ENCODE measurements around the gene EHD1. TPM values are rescaled to one million over a fixed set of nuclear protein-coding genes. Genes with fewer than 3 reads are reported as not detected.

Gene EHD1
- polyA plus RNA-seq, 4 donors, result 31.3 to 94.0 (median 34.5) TPM

- H3K36me3 ChIP-seq (ENCODE audit: control insufficient read depth in 3 of 3, insufficient read depth in 2 of 3, low read depth in 1 of 3, low read length in 3 of 3), result peaks cover 8 to 90% (median 12%) of the 10 kb centered on the region in 3 donors
- H3K27me3 ChIP-seq (ENCODE audit: control insufficient read depth in 3 of 3, insufficient read depth in 3 of 3, low read length in 3 of 3), result no peaks in the 10 kb centered on the region
- WGBS, 3 donors, result 83 to 88% (median 87%) methylated on average over 14 of the region's 14 CpGs
- no peak overlapping the region for H3K4me3 ChIP-seq (ENCODE audit: low read depth in 1 of 3, low read length in 3 of 3)
- peaks cover 0 to 13% (median 0%) of the 10 kb centered on the region in 3 donors for H3K4me1 ChIP-seq (ENCODE audit: control insufficient read depth in 3 of 3, insufficient read depth in 2 of 3, low read depth in 1 of 3, low read length in 2 of 3)
- no peaks in the 10 kb centered on the region for H3K9me3 ChIP-seq (ENCODE audit: control insufficient read depth in 2 of 2, insufficient read depth in 1 of 2, low read depth in 1 of 2, low read length in 1 of 2)
- H3K27ac ChIP-seq (ENCODE audit: low read depth in 1 of 3, low read length in 2 of 3), result no peak overlapping the region
- DNase-seq, result no peak
- FAIRE-seq, result no peak
Measured at GRCh38 chr11:64896448-64897022, 18.1 kb upstream of the EHD1 start.

DNA sequence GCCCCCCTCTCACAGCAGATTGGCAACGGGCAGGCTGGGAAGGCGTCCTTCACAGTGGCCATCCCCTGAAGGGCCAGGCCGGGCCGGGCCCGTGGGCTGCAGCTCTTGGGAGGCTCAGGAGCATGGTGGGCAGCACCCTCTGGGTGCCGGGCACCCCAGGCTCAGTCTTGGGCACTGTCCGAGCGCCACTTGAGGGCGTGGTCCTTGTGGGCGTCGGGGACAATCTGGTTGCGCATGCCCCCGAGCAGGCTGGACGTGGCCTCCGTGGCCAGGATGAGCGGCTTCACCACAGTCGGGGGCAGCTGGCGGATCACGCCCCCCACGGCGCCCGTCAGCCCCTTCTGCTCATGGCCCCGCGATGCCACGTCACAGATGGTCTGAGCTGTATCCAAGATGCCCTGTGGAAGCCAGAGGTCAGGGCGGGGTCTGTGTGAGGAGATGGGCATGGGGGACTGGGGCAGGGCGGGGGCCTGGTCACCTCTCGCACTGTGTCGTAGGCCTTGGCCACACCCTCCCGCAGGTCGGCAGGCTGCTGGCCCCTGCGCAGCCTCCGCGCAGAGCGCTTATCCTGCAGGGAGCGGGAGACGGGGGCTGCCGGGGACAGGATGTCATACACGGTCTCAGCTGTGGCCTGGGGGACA is 16.5 kb upstream of the EHD1 start:
- H3K27ac ChIP-seq (ENCODE audit: low read depth in 1 of 3, low read length in 2 of 3), result peak overlapping the region in 2 of 3 donors; percentile 92 to 95
- 74 to 83% (median 74%) methylated on average over 36 to 39 of the region's 39 CpGs for WGBS, 3 donors
- peaks cover 0 to 13% (median 0%) of the 10 kb centered on the region in 3 donors for H3K4me1 ChIP-seq (ENCODE audit: control insufficient read depth in 3 of 3, insufficient read depth in 2 of 3, low read depth in 1 of 3, low read length in 2 of 3)
- FAIRE-seq (no peak), DNase-seq (no peak)
- H3K36me3 ChIP-seq (ENCODE audit: control insufficient read depth in 3 of 3, insufficient read depth in 2 of 3, low read depth in 1 of 3, low read length in 3 of 3), result peaks cover 0 to 90% (median 9%) of the 10 kb centered on the region in 3 donors
- no peaks in the 10 kb centered on the region for H3K9me3 ChIP-seq (ENCODE audit: control insufficient read depth in 2 of 2, insufficient read depth in 1 of 2, low read depth in 1 of 2, low read length in 1 of 2)
- H3K27me3 ChIP-seq (ENCODE audit: control insufficient read depth in 3 of 3, insufficient read depth in 3 of 3, low read length in 3 of 3), result no peaks in the 10 kb centered on the region
- H3K4me3 ChIP-seq (ENCODE audit: low read depth in 1 of 3, low read length in 3 of 3), result no peak overlapping the region

GRCh38 chr11:64894070-64894811 is 15.8 kb upstream of the EHD1 start:
- peak; percentile 93 for DNase-seq
- 14 to 30% (median 20%) methylated on average over 13 to 14 of the region's 14 CpGs for WGBS, 3 donors
- FAIRE-seq, result no peak
- Histone ChIP-seq H3K9me3 (ENCODE audit: control insufficient read depth in 2 of 2, insufficient read depth in 1 of 2, low read depth in 1 of 2, low read length in 1 of 2) (no peaks in the 10 kb centered on the region), H3K4me1 (ENCODE audit: control insufficient read depth in 3 of 3, insufficient read depth in 2 of 3, low read depth in 1 of 3, low read length in 2 of 3) (peaks cover 0 to 17% (median 0%) of the 10 kb centered on the region in 3 donors), H3K4me3 (ENCODE audit: low read depth in 1 of 3, low read length in 3 of 3) (peak overlapping the region in 2 of 3 donors; percentile 49 to 74), H3K27me3 (ENCODE audit: control insufficient read depth in 3 of 3, insufficient read depth in 3 of 3, low read length in 3 of 3) (no peaks in the 10 kb centered on the region), H3K27ac (ENCODE audit: low read depth in 1 of 3, low read length in 2 of 3) (peak overlapping the region; percentile 91 to 95 (median 92)), H3K36me3 (ENCODE audit: control insufficient read depth in 3 of 3, insufficient read depth in 2 of 3, low read depth in 1 of 3, low read length in 3 of 3) (peaks cover 0 to 90% (median 9%) of the 10 kb centered on the region in 3 donors)

DNA sequence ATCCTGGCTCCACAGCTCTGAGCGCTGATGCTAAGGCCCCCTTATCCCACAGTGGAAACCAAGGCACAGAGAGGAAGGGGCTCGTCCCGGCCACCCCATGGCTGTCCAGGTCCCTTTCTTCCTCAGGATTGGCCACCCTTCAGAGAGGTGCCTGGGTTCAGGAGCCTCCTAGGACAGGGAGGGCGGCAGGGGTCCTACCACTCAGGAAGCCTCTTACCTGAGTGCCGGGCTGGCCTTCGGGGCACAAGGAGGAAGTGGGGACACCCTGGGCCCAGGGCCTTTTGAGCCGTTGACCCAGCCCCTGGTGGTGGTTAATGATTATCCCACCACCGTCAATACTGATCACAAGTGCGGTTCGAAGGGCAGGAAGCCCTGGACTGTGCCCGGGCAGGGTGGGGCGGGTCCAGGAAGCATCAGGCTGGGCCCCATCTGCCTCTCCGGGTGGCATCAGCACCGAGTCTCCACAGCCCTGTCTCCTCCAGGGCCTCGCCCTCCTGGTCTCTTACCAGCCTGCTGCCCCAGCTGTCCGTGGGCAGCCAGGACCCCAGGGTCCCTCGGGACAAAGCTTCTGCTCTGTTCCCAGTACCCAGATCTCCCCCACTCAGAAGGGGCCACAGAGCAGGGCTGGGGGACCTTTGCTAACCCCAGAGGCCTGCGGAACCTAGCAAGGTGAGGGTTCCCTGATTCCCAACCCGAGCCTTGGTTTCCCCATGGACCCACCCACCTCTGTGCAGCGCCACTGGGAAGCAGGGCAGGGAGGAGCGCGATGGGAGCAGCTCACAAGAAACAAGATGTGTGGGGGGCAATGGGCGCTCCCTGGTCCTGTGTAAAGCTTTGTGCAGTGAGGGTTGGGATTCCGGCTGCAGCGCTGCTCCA is 15.0 kb upstream of the EHD1 start:
- Histone ChIP-seq H3K4me1 (ENCODE audit: control insufficient read depth in 3 of 3, insufficient read depth in 2 of 3, low read depth in 1 of 3, low read length in 2 of 3) (peaks cover 0 to 22% (median 0%) of the 10 kb centered on the region in 3 donors), H3K9me3 (ENCODE audit: control insufficient read depth in 2 of 2, insufficient read depth in 1 of 2, low read depth in 1 of 2, low read length in 1 of 2) (no peaks in the 10 kb centered on the region), H3K27ac (ENCODE audit: low read depth in 1 of 3, low read length in 2 of 3) (peak overlapping the region; percentile 95 to 100 (median 98)), H3K4me3 (ENCODE audit: low read depth in 1 of 3, low read length in 3 of 3) (peak overlapping the region; percentile 61 to 89 (median 74)), H3K27me3 (ENCODE audit: control insufficient read depth in 3 of 3, insufficient read depth in 3 of 3, low read length in 3 of 3) (no peaks in the 10 kb centered on the region), H3K36me3 (ENCODE audit: control insufficient read depth in 3 of 3, insufficient read depth in 2 of 3, low read depth in 1 of 3, low read length in 3 of 3) (peaks cover 0 to 83% (median 9%) of the 10 kb centered on the region in 3 donors)
- WGBS, 3 donors, result 18 to 59% (median 29%) methylated on average over 17 to 25 of the region's 25 CpGs
- DNase-seq, result peak; percentile 98 to 99
- no peak for FAIRE-seq

DNA sequence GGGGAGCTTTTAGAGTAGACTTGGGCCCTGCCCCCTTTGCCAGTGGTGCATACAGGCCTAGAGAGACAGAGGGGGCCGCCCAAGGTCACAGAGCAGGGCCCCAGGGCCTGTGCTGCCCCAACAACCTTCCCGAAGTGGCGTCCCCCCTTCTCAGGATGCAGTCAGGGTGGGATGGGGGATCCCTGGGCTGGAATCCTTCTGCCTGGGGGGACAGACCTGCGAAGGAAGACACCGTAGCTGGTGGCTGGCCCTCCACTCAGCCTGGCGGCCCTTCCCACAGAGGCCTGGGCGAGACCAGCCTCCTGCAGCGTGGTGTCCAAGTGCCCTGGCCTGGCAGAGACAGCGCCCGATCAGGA is 14.4 kb upstream of the EHD1 start:
- no peaks in the 10 kb centered on the region for H3K9me3 ChIP-seq (ENCODE audit: control insufficient read depth in 2 of 2, insufficient read depth in 1 of 2, low read depth in 1 of 2, low read length in 1 of 2)
- no peak for FAIRE-seq
- peak overlapping the region; percentile 95 to 100 (median 98) for H3K27ac ChIP-seq (ENCODE audit: low read depth in 1 of 3, low read length in 2 of 3)
- H3K4me3 ChIP-seq (ENCODE audit: low read depth in 1 of 3, low read length in 3 of 3), result peak overlapping the region; percentile 61 to 89 (median 74)
- H3K27me3 ChIP-seq (ENCODE audit: control insufficient read depth in 3 of 3, insufficient read depth in 3 of 3, low read length in 3 of 3), result no peaks in the 10 kb centered on the region
- peaks cover 0 to 77% (median 9%) of the 10 kb centered on the region in 3 donors for H3K36me3 ChIP-seq (ENCODE audit: control insufficient read depth in 3 of 3, insufficient read depth in 2 of 3, low read depth in 1 of 3, low read length in 3 of 3)
- H3K4me1 ChIP-seq (ENCODE audit: control insufficient read depth in 3 of 3, insufficient read depth in 2 of 3, low read depth in 1 of 3, low read length in 2 of 3), result peaks cover 0 to 27% (median 0%) of the 10 kb centered on the region in 3 donors
- 17 to 63% (median 37%) methylated on average over 10 of the region's 10 CpGs for WGBS, 3 donors
- no peak for DNase-seq

GRCh38 chr11:64892411-64892831 is 14.0 kb upstream of the EHD1 start:
- no peaks in the 10 kb centered on the region for H3K9me3 ChIP-seq (ENCODE audit: control insufficient read depth in 2 of 2, insufficient read depth in 1 of 2, low read depth in 1 of 2, low read length in 1 of 2)
- H3K4me3 ChIP-seq (ENCODE audit: low read depth in 1 of 3, low read length in 3 of 3), result peak overlapping the region; percentile 61 to 89 (median 74)
- H3K27ac ChIP-seq (ENCODE audit: low read depth in 1 of 3, low read length in 2 of 3), result peak overlapping the region; percentile 95 to 100 (median 98)
- WGBS, 3 donors, result 24 to 55% (median 36%) methylated on average over 11 of the region's 11 CpGs
- H3K4me1 ChIP-seq (ENCODE audit: control insufficient read depth in 3 of 3, insufficient read depth in 2 of 3, low read depth in 1 of 3, low read length in 2 of 3), result peaks cover 0 to 31% (median 0%) of the 10 kb centered on the region in 3 donors
- no peaks in the 10 kb centered on the region for H3K27me3 ChIP-seq (ENCODE audit: control insufficient read depth in 3 of 3, insufficient read depth in 3 of 3, low read length in 3 of 3)
- peaks cover 0 to 73% (median 9%) of the 10 kb centered on the region in 3 donors for H3K36me3 ChIP-seq (ENCODE audit: control insufficient read depth in 3 of 3, insufficient read depth in 2 of 3, low read depth in 1 of 3, low read length in 3 of 3)
- FAIRE-seq, result no peak
- peak in 1 of 2 donors; percentile 51 for DNase-seq

DNA sequence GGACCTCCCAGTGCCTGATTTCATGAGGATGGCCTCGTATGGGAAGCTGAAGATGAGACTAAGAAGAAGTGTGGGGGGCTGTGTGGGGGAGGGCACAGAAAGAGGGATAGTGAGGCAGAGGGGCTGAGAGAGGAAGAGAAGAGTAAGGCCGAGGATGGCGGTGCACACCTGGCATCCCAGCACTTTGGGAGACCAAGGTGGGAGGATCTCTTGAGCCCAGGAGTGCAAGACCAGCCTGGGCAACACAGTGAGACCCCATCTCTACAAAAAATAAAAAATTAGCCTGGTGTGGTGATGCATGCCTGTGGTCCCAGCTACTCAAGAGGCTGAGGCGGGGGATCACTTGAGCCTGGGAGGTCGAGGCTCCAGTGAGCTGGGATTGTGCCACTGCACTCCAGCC is 13.5 kb upstream of the EHD1 start:
- Histone ChIP-seq H3K4me1 (ENCODE audit: control insufficient read depth in 3 of 3, insufficient read depth in 2 of 3, low read depth in 1 of 3, low read length in 2 of 3) (peaks cover 0 to 37% (median 0%) of the 10 kb centered on the region in 3 donors), H3K27me3 (ENCODE audit: control insufficient read depth in 3 of 3, insufficient read depth in 3 of 3, low read length in 3 of 3) (no peaks in the 10 kb centered on the region), H3K36me3 (ENCODE audit: control insufficient read depth in 3 of 3, insufficient read depth in 2 of 3, low read depth in 1 of 3, low read length in 3 of 3) (peaks cover 0 to 67% (median 9%) of the 10 kb centered on the region in 3 donors), H3K4me3 (ENCODE audit: low read depth in 1 of 3, low read length in 3 of 3) (peak overlapping the region; percentile 61 to 89 (median 74)), H3K27ac (ENCODE audit: low read depth in 1 of 3, low read length in 2 of 3) (peak overlapping the region; percentile 95 to 100 (median 98)), H3K9me3 (ENCODE audit: control insufficient read depth in 2 of 2, insufficient read depth in 1 of 2, low read depth in 1 of 2, low read length in 1 of 2) (no peaks in the 10 kb centered on the region)
- DNase-seq (no peak), FAIRE-seq (no peak)
- WGBS, 3 donors, result 7 to 49% (median 27%) methylated on average over 5 of the region's 5 CpGs
